IPS DF 6.9 (cell line): ENCODE results near the gene MOV10L1.

Experiments used
- DNase-seq: peaks from one replicate; pipeline ENCODE4 v3.0.0-alpha.2; 2013; ENCODE audit warnings: low read depth, low spot score
- H3K27ac ChIP-seq: one replicate; pipeline ENCODE4 v1.5.1; 2013; ENCODE audit warnings: low read length, control low read depth
- H3K27me3 ChIP-seq: 2 replicates; pipeline ENCODE4 v1.6.1; 2013; ENCODE audit warnings: mild to moderate bottlenecking, low read length; ENCODE audit not compliant: control insufficient read depth, insufficient read depth
- H3K36me3 ChIP-seq: 2 replicates; pipeline ENCODE4 v1.6.1; 2013; ENCODE audit warnings: low read length; ENCODE audit not compliant: control insufficient read depth, insufficient read depth
- H3K4me1 ChIP-seq: 2 replicates; pipeline ENCODE4 v1.6.1; 2013; ENCODE audit warnings: low read length; ENCODE audit not compliant: control insufficient read depth, insufficient read depth
- H3K4me3 ChIP-seq: 2 replicates; pipeline ENCODE4 v1.5.1; 2013; ENCODE audit warnings: mild to moderate bottlenecking, low read length
- H3K9me3 ChIP-seq: 2 replicates; pipeline ENCODE4 v1.6.1; 2013; ENCODE audit warnings: low read length, inconsistent platforms; ENCODE audit not compliant: control insufficient read depth, insufficient read depth
- WGBS: extraction: QIAGEN DNeasy Blood & Tissue Kit; methylation state at CpG from one replicate; pipeline ENCODE4 v1.1.7; 2013; ENCODE audit warnings: mixed read lengths, missing lambda C conversion rate; ENCODE audit not compliant: insufficient read length, insufficient coverage; 5-methylcytosine and 5-hydroxymethylcytosine counted together

The MOV10L1 gene

GRCh38 chr22:50148166-50148500 is 58.3 kb downstream of the MOV10L1 start:
- no peaks in the 10 kb centered on the region; the same call in 1 of the 2 replicates for H3K4me1 ChIP-seq

GRCh38 chr22:50148991-50149721 is 59.4 kb downstream of the MOV10L1 start:
- no peaks in the 10 kb centered on the region for H3K9me3 ChIP-seq
- WGBS, result no CpG with 5 or more reads among the region's 22 CpGs
- H3K27me3 ChIP-seq, result no peaks in the 10 kb centered on the region
- no peak overlapping the region for H3K27ac ChIP-seq
- H3K4me1 ChIP-seq, result no peaks in the 10 kb centered on the region; the same call in 1 of the 2 replicates
- no peaks in the 10 kb centered on the region for H3K36me3 ChIP-seq
- peak; percentile 39 for DNase-seq
- H3K4me3 ChIP-seq, result no peak overlapping the region

More at GRCh38 chr22:50148166-50148500, 58.3 kb downstream of the MOV10L1 start:
- H3K27me3 ChIP-seq, result no peaks in the 10 kb centered on the region
- H3K4me3 ChIP-seq, result no peak overlapping the region
- H3K36me3 ChIP-seq, result no peaks in the 10 kb centered on the region
- no peak overlapping the region for H3K27ac ChIP-seq
- WGBS, result no CpG with 5 or more reads among the region's 12 CpGs
- no peak for DNase-seq
- no peaks in the 10 kb centered on the region for H3K9me3 ChIP-seq

- Histone ChIP-seq H3K27me3 (no peaks in the 10 kb centered on the region), H3K4me3 (no peak overlapping the region), H3K4me1 (no peaks in the 10 kb centered on the region; the same call in 1 of the 2 replicates), H3K9me3 (no peaks in the 10 kb centered on the region), H3K36me3 (no peaks in the 10 kb centered on the region), H3K27ac (no peak overlapping the region)
- DNase-seq, result no peak
- no CpG with 5 or more reads among the region's 35 CpGs for WGBS
These were observed 60.6 kb downstream of the MOV10L1 start for GRCh38 chr22:50150161-50151129.

- no peaks in the 10 kb centered on the region; the same call in 1 of the 2 replicates for H3K4me1 ChIP-seq
- no CpG with 5 or more reads among the region's 33 CpGs for WGBS
- H3K4me3 ChIP-seq, result no peak overlapping the region
- no peak overlapping the region for H3K27ac ChIP-seq
- DNase-seq, result no peak
- H3K27me3 ChIP-seq, result no peaks in the 10 kb centered on the region
- H3K9me3 ChIP-seq, result no peaks in the 10 kb centered on the region
- no peaks in the 10 kb centered on the region for H3K36me3 ChIP-seq
These were observed 62.0 kb downstream of the MOV10L1 start for GRCh38 chr22:50151571-50152537.

GRCh38 chr22:50153056-50153755 is 63.4 kb downstream of the MOV10L1 start:
- H3K27ac ChIP-seq, result no peak overlapping the region
- no peaks in the 10 kb centered on the region for H3K27me3 ChIP-seq
- no peaks in the 10 kb centered on the region for H3K36me3 ChIP-seq
- H3K9me3 ChIP-seq, result no peaks in the 10 kb centered on the region
- DNase-seq, result no peak
- H3K4me1 ChIP-seq, result no peaks in the 10 kb centered on the region; the same call in 1 of the 2 replicates
- H3K4me3 ChIP-seq, result no peak overlapping the region
- no CpG with 5 or more reads among the region's 25 CpGs for WGBS

GRCh38 chr22:50153756-50154140 is 63.9 kb downstream of the MOV10L1 start:
- Histone ChIP-seq H3K4me3 (no peak overlapping the region), H3K36me3 (no peaks in the 10 kb centered on the region)

GRCh38 chr22:50157709-50158375 is 68.0 kb downstream of the MOV10L1 start:
- H3K4me3 ChIP-seq, result no peak overlapping the region
- H3K4me1 ChIP-seq, result no peaks in the 10 kb centered on the region; the same call in 1 of the 2 replicates
- no CpG with 5 or more reads among the region's 21 CpGs for WGBS
- no peaks in the 10 kb centered on the region for H3K27me3 ChIP-seq
- no peak overlapping the region for H3K27ac ChIP-seq
- H3K36me3 ChIP-seq, result no peaks in the 10 kb centered on the region
- no peaks in the 10 kb centered on the region for H3K9me3 ChIP-seq
- no peak for DNase-seq

More at GRCh38 chr22:50153756-50154140, 63.9 kb downstream of the MOV10L1 start:
- DNase-seq, result no peak
- H3K27ac ChIP-seq, result no peak overlapping the region
- WGBS, result no CpG with 5 or more reads among the region's 7 CpGs
- H3K27me3 ChIP-seq, result no peaks in the 10 kb centered on the region
- no peaks in the 10 kb centered on the region; the same call in 1 of the 2 replicates for H3K4me1 ChIP-seq
- H3K9me3 ChIP-seq, result no peaks in the 10 kb centered on the region

- Histone ChIP-seq H3K4me1 (no peaks in the 10 kb centered on the region; the same call in 1 of the 2 replicates), H3K9me3 (no peaks in the 10 kb centered on the region), H3K36me3 (no peaks in the 10 kb centered on the region), H3K4me3 (no peak overlapping the region), H3K27me3 (no peaks in the 10 kb centered on the region), H3K27ac (no peak overlapping the region)
- no peak for DNase-seq
- no CpG with 5 or more reads among the region's 7 CpGs for WGBS
These were observed 71.1 kb downstream of the MOV10L1 start for GRCh38 chr22:50160947-50161346.
